Neural progenitor cell (in vitro differentiated cells): Measurements from ENCODE around the gene PLBD1. TPM values are rescaled to one million over a fixed set of nuclear protein-coding genes. Genes with fewer than 3 reads are reported as not detected.

Source experiments
- DNase-seq: peaks from one replicate; pipeline ENCODE4 v3.0.0-alpha.2; 2016; ENCODE audit warnings: low spot score
- H2AFZ ChIP-seq: fragments of 200-600 bp; sonication (generic); replicated peaks from 2 replicates; pipeline ENCODE4 v1.6.1; 2016; ENCODE audit warnings: antibody characterized with exemption
- H3F3A ChIP-seq: fragments of 200-600 bp; sonication (generic); 2 replicates; pipeline ENCODE4 v1.6.1; 2016; ENCODE audit warnings: antibody characterized with exemption, low read depth
- H3K27ac ChIP-seq: fragments of 200-600 bp; sonication (generic); 2 replicates; pipeline ENCODE4 v1.5.1; 2016; ENCODE audit warnings: mild to moderate bottlenecking
- H3K27me3 ChIP-seq: fragments of 200-600 bp; sonication (generic); 2 replicates; pipeline ENCODE4 v1.6.1; 2016; ENCODE audit warnings: mild to moderate bottlenecking, moderate library complexity
- H3K36me3 ChIP-seq: fragments of 200-600 bp; sonication (generic); 2 replicates; pipeline ENCODE4 v1.5.1; 2016
- H3K4me1 ChIP-seq: fragments of 200-600 bp; sonication (generic); 2 replicates; pipeline ENCODE4 v1.6.1; 2016; ENCODE audit warnings: mixed run types
- H3K4me2 ChIP-seq: fragments of 200-600 bp; sonication (generic); 2 replicates; pipeline ENCODE4 v1.6.1; 2016
- H3K4me3 ChIP-seq: fragments of 200-600 bp; sonication (generic); 2 replicates; pipeline ENCODE4 v1.5.1; 2016
- H3K79me2 ChIP-seq: fragments of 200-600 bp; sonication (generic); 2 replicates; pipeline ENCODE4 v1.6.1; 2016; ENCODE audit warnings: low read depth
- H3K9ac ChIP-seq: fragments of 200-600 bp; sonication (generic); 2 replicates; pipeline ENCODE4 v1.6.1; 2016
- H3K9me3 ChIP-seq: fragments of 200-600 bp; sonication (generic); 2 replicates; pipeline ENCODE4 v1.5.1; 2016; ENCODE audit warnings: low read depth
- H4K20me1 ChIP-seq: fragments of 200-600 bp; sonication (generic); 2 replicates; pipeline ENCODE4 v1.6.1; 2016; ENCODE audit warnings: low read depth
- H3K27ac Mint-ChIP-seq: 3 replicates; pipeline ENCODE4 v1.8.0; 2021; ENCODE audit warnings: mixed read lengths
- H3K27me3 Mint-ChIP-seq: 2 replicates; pipeline ENCODE4 v1.8.0; 2022; ENCODE audit warnings: low read depth, mild to moderate bottlenecking, inconsistent platforms, moderate library complexity, mixed read lengths; ENCODE audit not compliant: insufficient read depth
- H3K36me3 Mint-ChIP-seq: 3 replicates; pipeline ENCODE4 v1.8.0; 2021; ENCODE audit warnings: mixed read lengths
- H3K4me1 Mint-ChIP-seq: 3 replicates; pipeline ENCODE4 v1.8.0; 2021; ENCODE audit warnings: mixed read lengths
- H3K4me3 Mint-ChIP-seq: 3 replicates; pipeline ENCODE4 v1.8.0; 2021; ENCODE audit warnings: mild to moderate bottlenecking, moderate library complexity, mixed read lengths
- H3K9me3 Mint-ChIP-seq: 3 replicates; pipeline ENCODE4 v1.8.0; 2020; ENCODE audit warnings: mixed read lengths
- EZH2 ChIP-seq: fragments of 200-600 bp; sonication (generic); IDR thresholded peaks from 2 replicates; pipeline ENCODE4 v1.6.1; 2017; ENCODE audit warnings: antibody characterized with exemption, mild to moderate bottlenecking, moderate library complexity
- EZH2phosphoT487 ChIP-seq: fragments of 200-600 bp; sonication (generic); IDR thresholded peaks from 2 replicates; pipeline ENCODE4 v1.6.1; 2017; ENCODE audit warnings: antibody characterized with exemption
- total RNA-seq: library from RNA; depleted of rRNA; stranded (reverse); fragments of >200 nt; gene quantifications from 2 replicates; pipeline ENCODE4 v1.2.3, GENCODE V29; 2015; ENCODE audit warnings: low replicate concordance
- TF ChIP-seq, protein P1 (sequence below): fragments of 200-600 bp; sonication (generic); IDR thresholded peaks from 2 replicates; pipeline ENCODE4 v1.5.1; 2017; ENCODE audit warnings: antibody characterized with exemption, mild to moderate bottlenecking

Gene PLBD1, protein sequence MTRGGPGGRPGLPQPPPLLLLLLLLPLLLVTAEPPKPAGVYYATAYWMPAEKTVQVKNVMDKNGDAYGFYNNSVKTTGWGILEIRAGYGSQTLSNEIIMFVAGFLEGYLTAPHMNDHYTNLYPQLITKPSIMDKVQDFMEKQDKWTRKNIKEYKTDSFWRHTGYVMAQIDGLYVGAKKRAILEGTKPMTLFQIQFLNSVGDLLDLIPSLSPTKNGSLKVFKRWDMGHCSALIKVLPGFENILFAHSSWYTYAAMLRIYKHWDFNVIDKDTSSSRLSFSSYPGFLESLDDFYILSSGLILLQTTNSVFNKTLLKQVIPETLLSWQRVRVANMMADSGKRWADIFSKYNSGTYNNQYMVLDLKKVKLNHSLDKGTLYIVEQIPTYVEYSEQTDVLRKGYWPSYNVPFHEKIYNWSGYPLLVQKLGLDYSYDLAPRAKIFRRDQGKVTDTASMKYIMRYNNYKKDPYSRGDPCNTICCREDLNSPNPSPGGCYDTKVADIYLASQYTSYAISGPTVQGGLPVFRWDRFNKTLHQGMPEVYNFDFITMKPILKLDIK
- total RNA-seq, result 4.8 and 5.4 TPM in 2 replicates

DNA sequence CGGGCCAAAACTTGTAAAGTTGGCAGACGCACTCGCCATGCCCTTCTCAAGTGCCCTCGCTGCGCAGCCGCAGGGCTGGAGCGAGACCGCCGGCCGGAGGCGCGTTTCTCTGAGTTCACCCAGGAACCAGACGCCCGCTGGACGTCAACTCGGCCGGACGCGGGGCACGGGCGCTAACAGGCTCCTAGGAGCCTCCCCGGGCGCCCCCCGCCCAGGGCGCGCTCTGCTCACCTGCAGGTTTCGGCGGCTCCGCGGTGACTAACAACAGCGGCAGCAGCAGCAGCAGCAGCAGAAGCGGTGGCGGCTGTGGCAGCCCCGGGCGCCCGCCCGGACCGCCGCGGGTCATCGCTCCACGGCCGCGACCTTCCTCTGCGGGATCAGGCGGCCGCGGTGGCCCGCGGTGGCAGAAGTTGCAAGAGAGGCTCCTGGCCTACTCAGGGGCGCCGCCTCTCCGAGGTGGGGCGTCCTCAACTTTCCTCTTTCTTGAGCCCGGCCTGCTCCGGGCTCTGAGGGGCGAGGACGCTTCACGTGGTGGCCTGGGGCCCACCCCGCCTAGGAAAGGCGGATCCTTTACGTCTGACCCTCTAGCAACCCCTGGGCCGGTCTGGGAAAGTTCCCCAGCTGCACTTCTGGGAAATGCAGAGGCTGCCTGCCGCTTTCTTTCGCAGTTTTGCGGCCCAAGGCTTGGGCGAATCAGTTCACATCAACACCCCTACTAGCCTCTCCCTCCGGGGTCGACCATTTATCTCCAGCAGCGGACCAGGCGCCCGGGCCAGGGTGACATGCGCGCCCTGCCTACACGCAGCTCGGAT lies at the start of gene PLBD1:
PLBD1 (minus strand) TSS at position 533 of the 812 bp plus-strand sequence; CDS start at position 346, 187 bp downstream.
- H3K27me3 ChIP-seq, result peaks cover 37% of the 10 kb centered on the region
- Mint-ChIP-seq H3K4me1 (peaks cover 5% of the 10 kb centered on the region), H3K36me3 (no peaks in the 10 kb centered on the region), H3K9me3 (no peaks in the 10 kb centered on the region), H3K27me3 (peaks cover 10% of the 10 kb centered on the region), H3K27ac (no peak within 1 kb of the TSS), H3K4me3 (peak within 1 kb of the TSS; percentile 80)
- no peaks in the 10 kb centered on the region for H3K36me3 ChIP-seq
- no peaks in the 10 kb centered on the region for H3F3A ChIP-seq
- no peaks in the 10 kb centered on the region for H4K20me1 ChIP-seq
- H3K4me3 ChIP-seq, result peak within 1 kb of the TSS; percentile 50
- peak within 1 kb of the TSS; percentile 84 for H3K4me2 ChIP-seq
- H3K27ac ChIP-seq, result no peak within 1 kb of the TSS
- H3K9ac ChIP-seq, result no peak within 1 kb of the TSS
- H3K9me3 ChIP-seq, result no peaks in the 10 kb centered on the region
- H3K79me2 ChIP-seq, result no peaks in the 10 kb centered on the region
- no peaks in the 10 kb centered on the region for H3K4me1 ChIP-seq
- TF ChIP-seq EZH2 (peak; percentile 51), EZH2phosphoT487 (peak; percentile 35)
- TF ChIP-seq, protein P1, sequence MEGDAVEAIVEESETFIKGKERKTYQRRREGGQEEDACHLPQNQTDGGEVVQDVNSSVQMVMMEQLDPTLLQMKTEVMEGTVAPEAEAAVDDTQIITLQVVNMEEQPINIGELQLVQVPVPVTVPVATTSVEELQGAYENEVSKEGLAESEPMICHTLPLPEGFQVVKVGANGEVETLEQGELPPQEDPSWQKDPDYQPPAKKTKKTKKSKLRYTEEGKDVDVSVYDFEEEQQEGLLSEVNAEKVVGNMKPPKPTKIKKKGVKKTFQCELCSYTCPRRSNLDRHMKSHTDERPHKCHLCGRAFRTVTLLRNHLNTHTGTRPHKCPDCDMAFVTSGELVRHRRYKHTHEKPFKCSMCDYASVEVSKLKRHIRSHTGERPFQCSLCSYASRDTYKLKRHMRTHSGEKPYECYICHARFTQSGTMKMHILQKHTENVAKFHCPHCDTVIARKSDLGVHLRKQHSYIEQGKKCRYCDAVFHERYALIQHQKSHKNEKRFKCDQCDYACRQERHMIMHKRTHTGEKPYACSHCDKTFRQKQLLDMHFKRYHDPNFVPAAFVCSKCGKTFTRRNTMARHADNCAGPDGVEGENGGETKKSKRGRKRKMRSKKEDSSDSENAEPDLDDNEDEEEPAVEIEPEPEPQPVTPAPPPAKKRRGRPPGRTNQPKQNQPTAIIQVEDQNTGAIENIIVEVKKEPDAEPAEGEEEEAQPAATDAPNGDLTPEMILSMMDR, result no peak
- peak; percentile 73 for DNase-seq
- peak within 1 kb of the TSS; percentile 96 for H2AFZ ChIP-seq

DNA sequence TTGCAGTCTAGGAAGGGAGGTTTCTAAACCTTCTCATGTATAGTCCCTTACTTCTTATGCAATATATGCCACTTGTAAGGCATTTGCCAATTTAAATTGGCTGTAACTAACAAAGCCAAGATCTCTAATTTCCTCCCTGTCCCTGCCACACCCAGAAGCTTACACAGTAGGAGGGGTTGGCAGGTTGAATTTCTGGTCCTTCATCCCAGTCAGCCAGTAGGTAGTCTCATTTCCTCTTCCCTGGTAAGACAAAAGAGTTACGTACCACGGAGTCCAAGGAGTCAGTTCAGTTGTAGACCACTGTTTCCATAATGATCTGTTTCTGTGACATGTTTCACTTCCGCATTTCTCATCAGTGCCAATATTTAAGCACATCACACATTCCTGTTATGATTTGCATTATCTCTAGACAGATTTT lies 47.0 kb upstream of the PLBD1 start:
- H3K4me3 Mint-ChIP-seq, result no peak overlapping the region
- Histone ChIP-seq H3K36me3 (no peaks in the 10 kb centered on the region), H3K9me3 (no peaks in the 10 kb centered on the region), H3K27me3 (no peaks in the 10 kb centered on the region), H3K9ac (no peak overlapping the region), H3K4me1 (no peaks in the 10 kb centered on the region), H3K79me2 (no peaks in the 10 kb centered on the region), H3K4me3 (no peak overlapping the region), H3K4me2 (no peak overlapping the region), H3K27ac (no peak overlapping the region), H2AFZ (no peak overlapping the region), H4K20me1 (no peaks in the 10 kb centered on the region), H3F3A (no peaks in the 10 kb centered on the region)
- H3K36me3 Mint-ChIP-seq, result no peaks in the 10 kb centered on the region
- TF ChIP-seq EZH2 (no peak), EZH2phosphoT487 (no peak)
- TF ChIP-seq, protein P1, result no peak
- no peak for DNase-seq
- no peak overlapping the region for H3K27ac Mint-ChIP-seq
- H3K4me1 Mint-ChIP-seq, result no peaks in the 10 kb centered on the region
- no peaks in the 10 kb centered on the region for H3K27me3 Mint-ChIP-seq
- H3K9me3 Mint-ChIP-seq, result peaks cover 7% of the 10 kb centered on the region

DNA sequence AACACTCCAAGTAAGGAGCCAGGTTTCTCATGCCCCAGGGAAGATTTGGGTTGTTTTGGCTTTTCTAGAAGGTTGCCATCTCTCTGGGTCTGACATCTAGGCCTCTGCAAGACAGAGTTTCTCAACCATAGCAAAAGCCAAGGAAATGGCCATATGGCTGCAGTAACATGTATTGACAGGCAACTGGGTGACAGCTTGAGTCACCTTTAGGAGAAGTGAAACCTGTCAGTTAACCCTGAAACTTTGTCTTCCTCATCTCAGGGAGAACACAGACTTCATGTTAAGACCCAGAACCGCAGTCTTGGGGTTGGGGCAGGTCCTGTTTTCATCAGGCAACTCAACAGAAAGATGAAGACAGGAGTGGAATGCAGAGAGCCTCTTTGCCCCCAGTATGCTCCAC lies 46.0 kb upstream of the PLBD1 start:
- H3K4me1 Mint-ChIP-seq, result no peaks in the 10 kb centered on the region
- H3K27ac Mint-ChIP-seq, result no peak overlapping the region
- Histone ChIP-seq H3K4me2 (no peak overlapping the region), H3K27ac (no peak overlapping the region), H3K4me1 (no peaks in the 10 kb centered on the region), H3K9ac (no peak overlapping the region), H3K4me3 (no peak overlapping the region), H3K9me3 (no peaks in the 10 kb centered on the region), H3K27me3 (no peaks in the 10 kb centered on the region), H3K79me2 (no peaks in the 10 kb centered on the region), H3K36me3 (no peaks in the 10 kb centered on the region), H2AFZ (no peak overlapping the region), H3F3A (no peaks in the 10 kb centered on the region), H4K20me1 (no peaks in the 10 kb centered on the region)
- H3K4me3 Mint-ChIP-seq, result no peak overlapping the region
- no peak for TF ChIP-seq EZH2
- TF ChIP-seq, protein P1, result no peak
- no peak for TF ChIP-seq EZH2phosphoT487
- no peaks in the 10 kb centered on the region for H3K27me3 Mint-ChIP-seq
- DNase-seq, result no peak
- peaks cover 9% of the 10 kb centered on the region for H3K9me3 Mint-ChIP-seq
- H3K36me3 Mint-ChIP-seq, result no peaks in the 10 kb centered on the region
